Esophagus squamous epithelium (tissue), 5 donors: ENCODE measurements around the gene WDR88. TPM values are rescaled to one million over a fixed set of nuclear protein-coding genes. Genes with fewer than 3 reads are reported as not detected.

ENCODE experiments used
- DNase-seq: peaks from one replicate; lab custom pipeline; 2025; lab: John Stamatoyannopoulos, UW
- H3K27ac ChIP-seq, 4 donors: fragments of 200-600 bp; sonication (generic); one replicate each; pipeline ENCODE4 v1.5.1; 2016 to 2019; ENCODE audit warnings: mild to moderate bottlenecking in 1 of 4
- H3K27me3 ChIP-seq, 4 donors: fragments of 200-600 bp; sonication (generic); 1 replicate in 3 of 4; 2 replicates in 1 of 4; pipeline versions ENCODE4 v1.5.1 to v1.6.0; 2017 to 2021; ENCODE audit warnings: antibody characterized with exemption in 1 of 4
- H3K36me3 ChIP-seq, 3 donors: fragments of 200-600 bp; sonication (generic); one replicate each; pipeline ENCODE4 v1.5.1; 2016 to 2019
- H3K4me1 ChIP-seq, 3 donors: fragments of 200-600 bp; sonication (generic); one replicate each; pipeline ENCODE4 v1.5.1; 2017 to 2019
- H3K4me3 ChIP-seq, 4 donors: fragments of 200-600 bp; sonication (generic); 1 replicate in 3 of 4; 2 replicates in 1 of 4; pipeline ENCODE4 v1.5.1; 2016 to 2019; ENCODE audit warnings: mild to moderate bottlenecking in 2 of 4, moderate library complexity in 1 of 4
- H3K9me3 ChIP-seq, 3 donors: fragments of 200-600 bp; sonication (generic); one replicate each; pipeline ENCODE4 v1.5.1; 2016 to 2019
- POLR2A ChIP-seq, 4 donors: fragments of 450-650 bp; IDR thresholded peaks; one replicate each; pipeline ENCODE4 v1.6.1; 2017; ENCODE audit warnings: antibody characterized with exemption in 4 of 4, mild to moderate bottlenecking in 4 of 4, moderate library complexity in 3 of 4
- WGBS, 2 donors: methylation state at CpG; one replicate each; pipeline ENCODE4 v1.1.5; 2018; 5-methylcytosine and 5-hydroxymethylcytosine counted together
- intact Hi-C: fragments of 100-400 bp; cut with DNase I; formaldehyde crosslinking; loops from one replicate; pipeline ENCODE4 v1.15.0; 2022
- total RNA-seq, 4 donors: library from RNA; depleted of rRNA; stranded (reverse); fragments of >200 nt; gene quantifications; one replicate each; pipeline ENCODE4 v1.1.0, GENCODE V29; 2016
- TF ChIP-seq, protein P1 (sequence below), 6 experiments: fragments of 450-650 bp in 4 of 6; fragments of 200-600 bp in 2 of 6; sonication (generic) in 2 of 6; IDR thresholded peaks; one replicate each; pipeline ENCODE4 v1.5.1; 2016 to 2019; ENCODE audit warnings: antibody characterized with exemption in 6 of 6, mild to moderate bottlenecking in 4 of 6, moderate library complexity in 4 of 6
- donor health status: DM: yes; HTN: yes; CAD: no.

The WDR88 gene
- total RNA-seq, 4 donors from 2014 or later: not detected

DNA sequence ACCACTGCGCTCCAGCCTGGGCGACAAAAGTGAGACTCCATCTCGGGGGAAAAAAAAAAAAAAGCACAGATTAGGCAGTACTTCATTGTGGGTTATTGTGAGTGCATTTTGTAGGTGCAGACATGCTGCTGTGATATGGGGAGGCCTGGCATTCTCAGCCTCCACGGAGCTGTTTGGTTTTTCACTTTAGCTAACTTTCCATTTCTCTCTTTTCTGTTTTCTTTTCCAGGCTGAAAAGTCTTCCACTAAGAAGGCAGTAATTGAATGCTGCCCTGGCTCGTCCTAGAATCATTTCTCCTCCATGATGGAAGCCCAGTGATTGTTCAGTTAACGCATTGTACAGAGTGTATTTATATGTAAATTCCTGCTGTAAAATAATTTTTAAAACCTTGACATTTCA lies 2.0 kb upstream of the WDR88 start:
- Histone ChIP-seq H3K4me1 (peaks cover 0 to 11% (median 0%) of the 10 kb centered on the region in 3 donors), H3K4me3 (no peak overlapping the region), H3K9me3 (no peaks in the 10 kb centered on the region), H3K27ac (no peak overlapping the region), H3K36me3 (peaks cover 0 to 74% (median 0%) of the 10 kb centered on the region in 3 donors), H3K27me3 (peaks cover 0 to 16% (median 0%) of the 10 kb centered on the region in 4 donors)
- intact Hi-C loops: no loop called here
- 82 to 92% methylated on average over 6 of the region's 6 CpGs for WGBS, 2 donors
- TF ChIP-seq, protein P1, sequence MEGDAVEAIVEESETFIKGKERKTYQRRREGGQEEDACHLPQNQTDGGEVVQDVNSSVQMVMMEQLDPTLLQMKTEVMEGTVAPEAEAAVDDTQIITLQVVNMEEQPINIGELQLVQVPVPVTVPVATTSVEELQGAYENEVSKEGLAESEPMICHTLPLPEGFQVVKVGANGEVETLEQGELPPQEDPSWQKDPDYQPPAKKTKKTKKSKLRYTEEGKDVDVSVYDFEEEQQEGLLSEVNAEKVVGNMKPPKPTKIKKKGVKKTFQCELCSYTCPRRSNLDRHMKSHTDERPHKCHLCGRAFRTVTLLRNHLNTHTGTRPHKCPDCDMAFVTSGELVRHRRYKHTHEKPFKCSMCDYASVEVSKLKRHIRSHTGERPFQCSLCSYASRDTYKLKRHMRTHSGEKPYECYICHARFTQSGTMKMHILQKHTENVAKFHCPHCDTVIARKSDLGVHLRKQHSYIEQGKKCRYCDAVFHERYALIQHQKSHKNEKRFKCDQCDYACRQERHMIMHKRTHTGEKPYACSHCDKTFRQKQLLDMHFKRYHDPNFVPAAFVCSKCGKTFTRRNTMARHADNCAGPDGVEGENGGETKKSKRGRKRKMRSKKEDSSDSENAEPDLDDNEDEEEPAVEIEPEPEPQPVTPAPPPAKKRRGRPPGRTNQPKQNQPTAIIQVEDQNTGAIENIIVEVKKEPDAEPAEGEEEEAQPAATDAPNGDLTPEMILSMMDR (IDR thresholded peaks at IDR 0.05): no peak
- TF ChIP-seq POLR2A (IDR thresholded peaks at IDR 0.05): no peak
- no peak for DNase-seq

DNA sequence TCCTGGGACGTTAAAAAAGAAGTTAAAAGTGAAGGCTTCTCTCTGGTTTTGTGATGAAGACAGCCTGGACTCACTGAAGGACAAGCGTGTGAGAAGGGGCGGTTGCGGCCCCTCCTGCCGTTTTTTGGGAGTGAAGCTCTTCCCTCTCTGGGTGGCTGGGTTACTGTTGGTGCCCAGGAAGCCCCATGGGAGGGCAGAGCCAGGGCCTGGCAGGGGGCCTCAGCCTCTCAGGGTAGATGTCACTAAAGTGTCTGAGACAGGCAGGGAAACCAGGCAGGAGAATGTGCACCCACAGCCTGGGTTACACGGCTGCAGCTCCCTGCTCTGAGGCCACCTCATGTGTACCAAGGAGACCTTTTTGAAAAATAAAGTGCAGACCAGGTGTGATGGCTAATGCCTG lies 1.5 kb upstream of the WDR88 start:
- DNase-seq: no peak
- Histone ChIP-seq H3K27ac (no peak overlapping the region), H3K4me1 (peaks cover 0 to 11% (median 0%) of the 10 kb centered on the region in 3 donors), H3K9me3 (no peaks in the 10 kb centered on the region), H3K36me3 (peaks cover 0 to 69% (median 0%) of the 10 kb centered on the region in 3 donors), H3K27me3 (peaks cover 0 to 21% (median 1%) of the 10 kb centered on the region in 4 donors), H3K4me3 (no peak overlapping the region)
- intact Hi-C loops: no loop called here
- no peak for TF ChIP-seq POLR2A (IDR thresholded peaks at IDR 0.05)
- TF ChIP-seq, protein P1 (IDR thresholded peaks at IDR 0.05): no peak
- WGBS, 2 donors: 91 to 92% methylated on average over 5 of the region's 6 CpGs

DNA sequence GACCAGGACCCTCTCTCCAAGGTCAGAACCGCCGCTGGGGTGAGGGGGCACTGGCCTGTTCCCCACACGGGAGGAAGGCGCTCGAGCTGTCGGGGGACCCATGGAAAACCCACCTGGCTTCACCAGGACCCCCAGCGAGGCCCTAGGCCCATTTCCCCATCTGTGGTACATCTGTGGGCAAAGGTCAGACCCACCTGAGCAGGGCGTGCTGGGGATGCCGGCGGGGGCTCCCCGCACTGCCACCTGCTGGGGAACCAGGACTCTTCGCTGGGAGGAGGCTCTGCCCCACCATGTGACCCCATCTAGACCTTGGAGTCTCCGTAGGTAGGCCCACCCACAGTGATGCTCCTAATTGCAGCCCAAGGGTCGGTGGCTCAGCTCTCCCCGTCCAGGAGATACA lies 511 bp downstream of the WDR88 start:
- peaks cover 0 to 52% (median 0%) of the 10 kb centered on the region in 3 donors for H3K36me3 ChIP-seq

DNA sequence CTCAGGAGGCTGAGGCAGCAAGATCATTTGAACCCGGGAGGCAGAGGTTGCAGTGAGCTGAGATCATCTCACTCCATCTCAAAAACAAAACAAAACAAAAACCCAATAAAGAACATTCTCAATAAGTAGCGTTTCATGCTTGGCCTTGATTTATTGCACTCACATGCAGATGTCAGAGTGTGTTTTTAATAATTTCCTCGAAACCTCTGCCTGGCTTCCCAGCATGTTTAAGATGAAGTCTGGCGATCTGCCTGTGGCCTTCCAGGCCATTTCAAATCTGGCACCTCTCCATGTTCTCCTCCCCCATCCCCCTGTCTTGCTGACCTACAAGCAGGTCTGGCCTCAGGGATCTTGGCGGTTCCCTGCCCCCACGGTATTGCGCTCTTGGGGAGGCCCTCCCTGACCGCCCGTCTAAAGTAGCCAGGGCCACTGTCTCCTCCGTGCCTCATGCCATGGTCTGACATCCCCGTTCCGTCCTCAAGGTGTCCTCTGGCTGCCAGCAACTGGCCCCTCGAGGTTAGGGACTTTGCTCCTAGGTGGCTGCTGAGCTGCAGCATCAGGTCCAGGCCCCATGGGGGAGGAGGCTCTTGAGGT lies 1.6 kb downstream of the WDR88 start:
- Histone ChIP-seq H3K4me3 (no peak overlapping the region), H3K27ac (no peak overlapping the region), H3K4me1 (peaks cover 0 to 7% (median 0%) of the 10 kb centered on the region in 3 donors), H3K27me3 (peaks cover 0 to 44% (median 2%) of the 10 kb centered on the region in 4 donors), H3K36me3 (peaks cover 0 to 41% (median 0%) of the 10 kb centered on the region in 3 donors), H3K9me3 (no peaks in the 10 kb centered on the region)
- no peak for DNase-seq
- intact Hi-C loops: no loop called here
- WGBS, 2 donors: 50 to 64% methylated on average over 5 to 10 of the region's 13 CpGs
- no peak for TF ChIP-seq POLR2A (IDR thresholded peaks at IDR 0.05)
- TF ChIP-seq, protein P1 (IDR thresholded peaks at IDR 0.05): no peak

More for the DNA sequence above, 511 bp downstream of the WDR88 start:
- intact Hi-C loops: no loop called here
- DNase-seq: no peak
- no peaks in the 10 kb centered on the region for H3K9me3 ChIP-seq
- H3K4me1 ChIP-seq: peaks cover 0 to 7% (median 0%) of the 10 kb centered on the region in 3 donors
- H3K4me3 ChIP-seq: no peak overlapping the region
- WGBS, 2 donors: no CpG with 5 or more reads among the region's 15 CpGs
- no peak for TF ChIP-seq POLR2A (IDR thresholded peaks at IDR 0.05)
- TF ChIP-seq, protein P1 (IDR thresholded peaks at IDR 0.05): no peak
- H3K27me3 ChIP-seq: peaks cover 0 to 40% (median 2%) of the 10 kb centered on the region in 4 donors
- no peak overlapping the region for H3K27ac ChIP-seq

DNA sequence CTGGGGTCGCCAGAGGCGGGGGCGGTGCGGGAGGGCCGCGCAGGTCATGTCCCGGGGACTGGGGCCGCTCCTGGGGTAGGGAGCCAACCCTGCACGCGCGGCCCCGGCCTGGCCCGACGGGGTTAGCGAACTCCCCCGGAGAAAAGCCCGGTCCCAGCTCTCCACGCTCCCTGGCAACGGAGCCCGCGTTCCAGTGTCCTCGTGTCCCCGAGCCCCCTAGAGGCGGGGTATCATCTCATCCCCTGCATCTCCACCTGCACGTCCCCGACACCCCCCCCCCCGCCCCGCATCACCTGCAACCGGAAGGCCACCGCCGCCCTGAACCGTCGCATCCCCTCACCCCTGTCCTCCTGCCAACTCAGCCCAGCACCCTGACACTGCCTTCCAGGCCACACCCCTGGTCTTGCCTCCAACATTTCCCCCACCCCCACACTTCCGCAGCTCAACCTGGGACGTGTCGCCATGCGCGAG lies 2.7 kb downstream of the WDR88 start:
- Histone ChIP-seq H3K27ac (no peak overlapping the region), H3K4me3 (no peak overlapping the region), H3K4me1 (peaks cover 0 to 7% (median 0%) of the 10 kb centered on the region in 3 donors), H3K27me3 (peaks cover 0 to 51% (median 2%) of the 10 kb centered on the region in 4 donors), H3K9me3 (no peaks in the 10 kb centered on the region), H3K36me3 (peaks cover 0 to 30% (median 0%) of the 10 kb centered on the region in 3 donors)
- WGBS, 2 donors: 0 to 21% methylated on average over 7 to 13 of the region's 38 CpGs
- no peak for DNase-seq
- TF ChIP-seq, protein P1 (IDR thresholded peaks at IDR 0.05): no peak
- intact Hi-C loops: no loop called here
